GM18526 (cell line): Measurements from ENCODE around the gene ZNF512B.

Experiments
- POLR2A ChIP-seq: IDR thresholded peaks from 3 replicates; pipeline ENCODE4 v1.6.1; 2011; ENCODE audit not compliant: insufficient read length; ENCODE audit errors: extremely low read depth

Gene ZNF512B

DNA sequence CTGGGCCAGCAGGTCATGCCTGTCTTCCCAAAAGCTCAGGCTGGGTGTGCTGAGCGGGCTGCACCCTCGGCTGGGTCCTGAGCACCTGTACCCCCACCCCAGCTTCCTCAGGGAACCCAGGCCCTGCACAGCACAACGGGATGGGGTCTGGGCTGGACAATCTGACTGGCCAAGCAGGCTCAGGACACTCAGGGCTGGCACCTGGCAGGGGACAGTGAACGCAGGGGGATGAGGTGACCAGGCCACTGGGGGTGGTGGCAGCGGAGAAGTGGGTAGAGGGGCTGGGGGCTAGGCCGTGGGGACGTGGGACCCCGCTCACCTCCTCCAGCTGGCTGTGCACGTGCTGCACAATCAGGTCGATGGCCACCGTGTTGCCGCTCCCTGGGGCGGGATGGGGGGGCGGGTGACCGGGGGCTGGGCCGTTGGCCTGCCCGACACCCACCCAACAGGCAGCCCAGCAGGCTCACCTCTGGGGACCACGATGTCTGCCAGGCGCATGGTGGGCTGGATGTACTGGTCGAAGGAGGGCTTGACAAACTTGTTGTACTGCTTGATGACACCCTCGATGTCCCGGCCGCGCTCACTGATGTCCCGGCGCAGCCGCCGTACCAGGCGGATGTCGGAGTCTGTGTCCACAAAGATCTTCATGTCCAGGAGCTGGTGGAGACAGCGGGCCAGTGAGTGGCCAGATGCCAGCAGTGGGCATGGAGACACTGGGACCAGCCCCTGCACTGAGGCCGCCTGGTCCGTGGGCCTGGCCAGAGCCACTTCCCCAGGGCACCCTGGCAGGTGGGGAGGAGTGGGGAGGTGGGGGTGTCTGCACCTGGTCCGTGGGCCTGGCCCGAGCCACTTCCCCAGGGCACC is 25.4 kb downstream of the ZNF512B start:
- no peak for TF ChIP-seq POLR2A

DNA sequence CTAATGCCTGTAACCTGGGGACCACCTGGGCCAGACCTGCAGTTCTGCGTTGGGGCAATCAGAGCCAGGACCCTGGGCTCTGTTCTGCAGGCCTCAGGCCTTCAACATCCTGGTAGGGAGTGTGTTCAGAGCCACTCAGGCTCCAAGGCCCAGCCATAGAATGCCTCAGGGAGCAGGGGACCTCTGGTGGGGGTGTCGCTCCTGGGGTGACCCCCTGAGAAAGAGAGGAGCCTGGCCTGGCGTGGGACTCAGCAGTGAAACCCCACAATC is 26.0 kb downstream of the ZNF512B start:
- no peak for TF ChIP-seq POLR2A

DNA sequence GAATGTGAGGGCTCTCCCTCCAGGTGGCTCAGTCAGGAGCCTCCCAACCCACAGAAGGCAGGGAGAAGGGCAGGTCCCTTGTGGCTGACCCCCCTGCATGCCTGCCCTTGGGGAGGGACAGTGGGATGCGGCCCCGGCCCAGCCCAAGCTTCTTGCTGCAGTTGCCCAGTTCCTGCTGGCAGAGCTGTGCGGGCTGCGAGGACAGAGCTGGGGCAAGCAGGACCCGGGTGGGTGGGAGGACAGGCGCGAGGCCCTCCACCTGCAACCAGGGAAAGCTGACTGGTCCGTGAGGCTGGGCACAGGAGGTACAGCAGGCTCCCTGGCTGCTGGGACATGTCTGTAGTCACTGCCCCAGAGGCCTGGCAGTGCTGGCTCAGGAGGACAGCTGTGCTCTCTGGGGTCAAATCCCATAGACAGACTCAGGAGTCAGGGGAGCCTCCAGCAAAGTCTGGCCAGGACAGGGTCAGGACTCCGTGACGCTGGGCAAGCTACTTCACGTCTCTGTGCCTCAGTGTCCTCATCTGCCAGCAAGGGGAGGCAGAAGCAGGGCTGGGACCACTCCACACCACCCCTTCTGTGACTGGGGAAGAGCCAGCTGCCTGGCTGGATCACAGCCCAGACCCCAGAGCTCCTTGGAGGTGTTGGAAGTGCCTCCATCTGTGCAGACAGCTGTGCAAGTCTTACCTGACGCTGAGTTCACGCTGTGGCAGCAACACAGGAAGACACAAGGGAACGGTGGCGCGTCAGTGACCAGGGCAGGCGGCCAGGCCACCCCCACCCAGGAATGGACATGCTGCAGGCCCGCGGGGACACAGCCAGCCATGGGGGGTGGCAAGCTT is 26.5 kb downstream of the ZNF512B start:
- TF ChIP-seq POLR2A = no peak

DNA sequence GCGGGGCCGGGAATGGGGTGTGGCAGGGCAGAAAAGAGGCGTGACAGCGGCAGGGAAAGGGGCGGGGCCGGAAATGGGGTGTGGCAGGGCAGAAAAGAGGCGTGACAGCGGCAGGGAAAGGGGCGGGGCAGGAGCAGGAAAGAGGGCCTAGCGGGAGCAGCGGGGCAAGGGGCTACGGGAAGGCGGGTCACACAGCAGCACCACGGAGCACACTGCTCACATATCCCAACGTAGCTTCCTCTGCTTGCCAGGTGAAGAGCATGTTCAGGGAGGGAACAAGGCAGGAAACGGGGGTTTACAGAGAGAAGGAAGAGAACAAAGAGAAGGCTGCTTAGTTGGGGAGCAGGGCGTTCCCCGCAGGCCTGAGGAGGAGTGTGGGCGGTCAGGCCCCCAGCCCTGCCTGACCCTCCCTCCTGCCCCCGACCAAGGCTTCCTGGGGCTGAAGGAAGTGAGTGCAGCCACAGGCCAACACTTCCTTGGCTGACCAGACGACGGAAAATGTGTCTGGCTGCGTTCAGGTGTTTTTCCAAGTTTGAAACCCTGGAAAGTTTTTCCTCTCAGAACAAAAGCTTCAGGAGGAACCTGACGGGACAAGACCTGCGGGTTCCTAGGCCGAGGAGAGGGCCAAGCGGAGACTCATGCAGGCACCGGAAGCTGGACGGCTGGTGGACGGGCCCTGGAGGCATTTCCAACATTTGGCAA is 27.3 kb downstream of the ZNF512B start:
- TF ChIP-seq POLR2A = no peak

DNA sequence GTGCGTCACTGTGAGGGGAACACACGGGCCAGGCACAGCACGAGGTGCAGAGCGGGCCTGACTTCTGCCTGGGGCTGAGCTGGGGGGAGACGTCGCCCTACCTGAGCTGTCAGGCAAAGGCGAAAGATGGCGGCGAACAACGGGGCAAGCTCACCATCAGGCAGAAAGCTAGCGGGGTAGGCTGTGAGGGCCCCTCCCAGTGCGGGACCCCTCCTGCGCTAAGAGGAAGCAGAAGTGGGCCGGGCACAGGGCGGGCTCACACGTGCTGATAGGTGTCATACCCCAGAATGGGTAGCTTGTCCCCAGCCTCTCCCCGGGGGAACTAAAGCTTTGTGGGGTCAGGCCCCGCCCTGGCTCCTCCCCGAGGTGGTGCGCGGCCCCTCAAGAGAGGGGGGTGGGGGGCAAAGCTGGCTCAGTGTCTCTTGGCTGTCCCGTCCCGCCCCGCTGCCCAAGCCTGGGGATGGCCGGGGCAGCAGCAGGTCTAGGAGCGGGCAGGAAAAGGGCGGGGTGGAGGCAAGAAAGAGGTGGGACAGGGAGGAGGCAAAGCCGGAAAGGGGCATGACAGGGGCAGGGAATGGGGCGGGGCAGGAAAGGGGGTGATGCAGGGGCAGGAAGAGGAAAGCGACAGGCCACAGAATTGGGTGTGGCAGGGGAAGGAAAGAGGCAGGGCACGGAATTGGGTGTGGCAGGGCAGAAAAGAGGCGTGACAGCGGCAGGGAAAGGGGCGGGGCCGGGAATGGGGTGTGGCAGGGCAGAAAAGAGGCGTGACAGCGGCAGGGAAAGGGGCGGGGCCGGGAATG is 28.2 kb downstream of the ZNF512B start:
- TF ChIP-seq POLR2A = no peak

DNA sequence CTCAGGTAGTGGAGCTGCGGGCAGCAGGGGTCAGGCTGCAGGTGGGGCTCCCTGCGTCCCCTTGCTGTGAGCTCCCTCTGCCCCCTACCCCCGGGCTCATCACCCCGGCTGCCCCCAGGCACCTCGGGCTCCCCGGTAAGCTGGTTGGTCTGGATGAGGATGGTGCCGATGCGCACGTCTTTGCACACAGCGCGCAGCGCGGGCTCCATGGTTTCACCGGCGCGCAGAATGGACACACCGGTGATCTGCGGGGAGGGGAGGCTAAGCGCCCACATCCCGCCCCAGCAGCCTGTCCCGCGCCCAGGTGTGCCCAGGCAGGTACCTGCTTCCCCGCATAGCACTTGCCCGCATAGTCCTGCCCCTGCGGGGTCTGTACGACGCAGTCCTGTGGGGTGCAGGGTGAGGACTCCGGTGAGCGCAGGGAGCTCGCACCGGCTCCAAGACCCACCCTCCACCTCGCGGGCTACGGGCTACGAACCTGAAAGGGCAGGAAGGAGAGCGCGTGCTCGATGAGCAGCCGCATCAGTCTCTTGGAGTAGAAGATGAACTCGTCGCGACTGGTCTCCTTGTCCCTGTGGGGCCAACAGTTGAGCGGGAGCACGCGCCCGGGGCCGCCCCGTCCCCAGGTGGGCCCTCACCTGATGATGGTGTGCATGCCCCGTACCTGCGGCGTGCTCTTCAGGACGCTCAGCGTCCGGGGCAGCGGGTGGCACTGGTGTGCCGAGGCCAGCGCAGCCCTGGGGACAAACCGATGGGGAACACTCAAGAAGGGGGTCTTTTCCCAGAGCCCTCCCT is 29.1 kb downstream of the ZNF512B start:
- no peak for TF ChIP-seq POLR2A

DNA sequence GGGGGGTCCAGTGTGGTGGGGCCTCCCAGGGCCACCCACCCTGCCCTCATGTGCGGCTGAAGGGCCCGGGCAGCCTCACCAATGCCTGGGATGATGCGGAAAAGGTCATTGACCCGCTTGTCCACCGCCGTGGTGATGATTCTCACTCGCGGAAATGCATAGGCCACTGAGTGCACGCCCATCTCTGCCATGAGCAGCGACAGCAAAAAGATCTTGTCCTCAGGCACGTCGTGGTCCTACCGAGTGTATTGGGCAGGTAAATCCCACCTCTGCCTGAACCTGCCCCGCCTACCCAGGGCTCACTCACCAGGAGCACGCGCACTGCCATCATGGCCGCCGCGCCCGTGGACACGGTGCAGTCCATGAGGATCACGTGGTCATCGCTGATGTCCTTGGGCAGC is 29.7 kb downstream of the ZNF512B start:
- no peak for TF ChIP-seq POLR2A

DNA sequence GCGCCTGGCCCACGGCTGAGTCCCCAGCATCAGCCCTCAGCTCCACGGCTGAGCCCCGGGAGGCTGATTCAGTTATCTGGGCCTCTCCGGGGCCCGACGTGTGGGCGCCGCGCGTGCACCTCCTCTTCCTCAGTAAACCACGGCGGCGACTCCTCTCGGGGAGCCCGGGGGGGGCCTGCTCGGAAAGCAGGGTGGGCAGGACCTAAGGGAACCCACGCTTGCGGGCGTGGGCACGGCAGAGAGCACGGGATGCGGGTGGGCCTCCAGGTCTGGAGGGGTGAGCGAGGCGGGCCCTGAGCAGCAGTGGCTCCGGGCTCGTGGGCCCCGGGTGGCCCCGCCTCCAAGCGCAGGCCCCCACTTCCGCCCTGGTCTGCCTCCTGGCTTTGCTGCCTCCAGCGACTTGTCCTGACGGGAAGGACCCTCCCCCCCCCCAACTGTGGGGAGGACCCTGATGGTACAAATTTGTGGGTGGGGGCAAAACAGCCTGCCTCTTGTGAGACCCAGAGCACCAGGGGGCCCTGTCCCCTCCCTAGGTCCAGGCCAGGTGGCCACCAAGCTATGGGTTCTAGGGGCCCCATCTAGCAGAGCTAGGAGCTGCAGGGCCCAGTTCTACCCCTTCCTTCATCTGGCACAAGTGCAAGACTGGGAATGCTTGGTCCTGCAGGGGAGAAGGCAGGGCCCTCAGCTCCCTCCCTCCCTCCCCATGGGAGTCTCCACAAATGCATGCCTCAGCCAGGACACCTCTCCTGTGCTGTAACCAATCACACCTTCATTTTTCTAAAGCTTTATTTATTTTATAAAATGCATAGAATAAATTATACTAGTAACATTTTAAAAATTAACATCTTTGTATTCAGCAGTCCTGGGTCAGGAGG is 30.4 kb downstream of the ZNF512B start:
- TF ChIP-seq POLR2A = no peak

DNA sequence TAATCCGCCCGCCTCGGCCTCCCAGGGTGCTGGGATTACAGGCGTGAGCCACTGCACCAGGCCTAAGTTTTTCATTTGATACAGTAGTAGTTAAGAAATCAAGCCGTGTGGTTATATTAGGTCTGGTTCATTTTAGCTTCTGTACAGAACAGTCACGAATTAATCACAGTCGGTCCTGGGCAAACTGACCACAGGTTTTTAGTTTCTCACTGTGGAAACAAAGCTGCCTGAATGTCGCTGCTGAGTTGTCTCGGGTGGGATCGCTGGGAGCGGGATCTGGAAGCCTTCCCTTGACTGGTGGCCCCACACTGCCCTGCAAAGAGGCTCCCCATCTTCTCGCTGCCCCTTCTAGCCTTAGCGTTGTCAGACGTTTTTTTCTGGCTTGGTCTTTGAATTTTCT is 32.1 kb downstream of the ZNF512B start:
- TF ChIP-seq POLR2A = no peak

DNA sequence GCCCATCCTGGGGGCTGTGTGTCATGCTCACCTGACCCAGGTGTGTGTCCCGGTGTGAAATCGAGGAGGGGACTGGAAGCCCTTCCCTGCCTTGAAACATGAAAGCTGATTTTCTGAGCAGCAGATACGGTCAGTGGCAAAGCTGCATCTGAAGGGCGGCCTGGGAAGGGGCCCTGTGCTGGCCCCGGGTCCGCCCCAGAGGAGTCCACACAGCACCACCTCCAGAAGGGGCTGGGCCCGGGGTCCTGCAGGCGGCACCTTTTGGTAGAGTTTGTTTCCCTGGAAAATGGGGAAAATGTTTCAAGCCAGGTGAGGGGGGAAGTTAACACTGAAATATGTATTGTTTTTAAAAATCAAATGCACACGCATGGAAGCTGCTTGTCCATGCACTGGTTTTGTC is 34.3 kb downstream of the ZNF512B start:
- TF ChIP-seq POLR2A = no peak

DNA sequence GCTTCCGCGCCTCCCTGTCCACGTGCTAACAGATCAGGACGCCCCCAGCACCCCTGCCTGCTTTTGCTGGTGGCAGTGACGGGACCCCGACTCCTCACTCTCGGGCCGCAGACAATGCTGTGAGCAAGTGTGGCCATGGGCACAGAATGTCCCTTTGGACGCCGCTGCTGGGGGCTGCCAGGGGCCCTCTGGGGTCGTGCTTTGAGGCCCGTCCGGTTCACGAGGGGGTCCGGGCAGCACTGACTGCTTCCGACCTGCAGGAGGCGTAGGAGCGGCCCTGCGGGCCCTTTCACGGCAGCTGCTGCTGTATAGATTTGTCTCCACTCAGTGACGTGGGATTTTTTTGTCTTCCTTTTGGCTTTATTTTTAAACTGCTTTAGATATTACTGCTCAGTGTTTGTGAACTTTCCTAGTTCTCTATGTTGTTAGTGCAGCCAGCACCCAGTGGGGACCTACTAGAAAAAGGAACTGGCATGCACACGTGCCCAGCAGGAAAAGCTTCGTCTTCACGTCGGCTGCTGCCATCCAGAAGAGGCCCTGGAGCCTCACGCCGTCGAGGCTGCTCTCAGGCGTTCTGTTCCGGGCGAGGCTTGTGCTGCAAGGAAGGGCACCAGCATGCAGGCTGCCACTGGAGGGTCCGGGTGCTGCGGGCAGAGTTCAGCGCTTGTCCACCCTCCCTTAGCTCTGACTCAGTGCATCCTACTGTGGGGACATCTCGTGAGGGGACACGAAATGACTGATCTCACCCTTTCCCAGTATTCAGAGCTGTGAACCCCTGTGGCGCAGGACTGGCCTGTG is 35.3 kb downstream of the ZNF512B start:
- no peak for TF ChIP-seq POLR2A

DNA sequence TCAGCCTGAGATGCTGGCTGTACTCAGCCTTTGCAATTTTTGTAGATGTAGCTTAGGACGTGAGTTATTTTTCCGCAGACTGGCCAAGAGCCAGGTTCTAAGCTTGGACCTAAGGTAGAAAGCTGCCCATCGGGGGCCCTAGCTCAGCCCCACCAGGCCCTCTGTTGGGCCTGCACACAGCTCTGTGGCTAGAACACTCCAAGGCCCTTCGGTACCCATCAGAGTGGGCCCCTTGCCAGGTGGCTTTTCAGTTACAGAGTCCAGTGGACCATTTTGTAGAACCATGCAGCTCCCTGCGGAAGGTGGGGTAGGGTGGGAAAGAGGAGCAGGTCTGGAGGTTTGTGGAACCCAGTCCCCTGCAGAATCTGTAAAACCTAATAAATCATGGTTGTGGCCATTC is 36.1 kb downstream of the ZNF512B start:
- no peak for TF ChIP-seq POLR2A

DNA sequence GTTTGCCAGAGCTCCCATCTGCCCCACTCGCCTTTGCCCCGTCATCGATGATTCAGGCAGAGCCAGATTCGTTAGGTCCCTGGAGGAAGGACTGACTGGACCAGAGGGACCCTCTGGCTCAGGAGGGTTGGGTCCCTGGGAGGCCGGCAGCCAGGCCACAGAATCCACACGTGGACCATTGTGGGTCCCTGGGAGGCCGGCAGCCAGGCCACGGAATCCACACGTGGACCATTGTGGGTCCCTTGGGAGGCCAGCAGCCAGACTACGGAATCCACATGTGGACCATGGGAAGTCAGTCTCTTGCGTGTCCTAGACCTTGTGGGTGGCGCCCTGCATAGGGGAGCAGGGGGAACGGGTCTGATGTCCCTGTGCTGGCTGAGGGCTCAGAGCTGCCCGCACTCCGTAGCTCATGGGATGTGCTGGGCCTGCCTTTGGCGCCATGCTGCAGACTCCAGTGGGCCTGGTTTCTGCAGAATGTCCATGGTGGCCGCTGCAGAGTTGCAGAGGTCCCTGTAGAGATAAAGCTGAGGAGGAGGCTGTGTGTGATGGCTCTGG is 37.0 kb downstream of the ZNF512B start:
- TF ChIP-seq POLR2A = no peak

DNA sequence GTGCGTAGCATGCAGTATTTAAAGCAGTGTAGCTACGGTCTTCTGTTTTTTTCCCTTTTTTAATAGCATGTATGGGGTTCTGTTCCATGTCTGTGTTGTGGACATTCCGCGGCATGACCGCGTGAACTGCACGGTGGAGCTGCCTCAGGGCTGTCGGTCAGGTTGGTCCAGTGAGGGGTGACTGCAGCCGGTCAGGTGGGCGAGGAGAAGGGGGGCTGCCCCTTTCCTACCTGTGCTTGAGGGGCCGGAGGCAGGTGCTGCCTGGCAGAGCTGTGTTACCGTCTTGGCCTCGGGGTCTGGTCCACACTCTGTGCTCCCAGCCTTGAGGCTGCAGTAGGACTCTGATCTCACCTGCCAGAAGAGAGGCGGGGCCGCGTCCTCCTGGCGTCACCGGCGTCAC is 38.0 kb downstream of the ZNF512B start:
- TF ChIP-seq POLR2A = no peak
